ENCODE measurements around the gene AGK. TPM values are rescaled to one million over a fixed set of nuclear protein-coding genes. Genes with fewer than 3 reads are reported as not detected.
"Not testable (repeated sequence)": the region's sequence is repeated elsewhere in the genome, so short reads cannot be mapped to it uniquely, and the experiment has no call there.

AGK gene
- total RNA-seq, 1 experiment from 2014 or later, result 69.3 TPM

DNA sequence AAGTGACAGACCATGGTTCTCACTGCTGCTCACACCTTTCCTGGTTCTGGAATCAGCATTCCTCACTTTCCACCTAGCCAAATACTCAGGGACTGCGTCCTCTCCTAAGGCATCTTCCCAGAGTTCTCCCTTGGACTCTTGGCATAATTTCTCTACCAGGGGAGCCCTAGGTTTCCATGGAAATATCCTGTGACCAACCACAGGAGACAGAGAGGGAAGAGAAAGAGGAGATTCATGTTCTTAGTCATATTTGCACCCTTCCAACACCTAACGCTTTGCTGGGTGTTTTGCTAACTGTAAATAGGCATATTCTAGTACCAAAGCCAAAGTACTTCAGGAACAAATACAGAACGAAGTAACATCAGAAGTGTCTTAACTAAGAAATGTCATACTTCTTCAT is 122.1 kb downstream of the AGK start:
- DNase-seq (ENCODE audit: extremely low read depth, low read depth), result no peak

DNA sequence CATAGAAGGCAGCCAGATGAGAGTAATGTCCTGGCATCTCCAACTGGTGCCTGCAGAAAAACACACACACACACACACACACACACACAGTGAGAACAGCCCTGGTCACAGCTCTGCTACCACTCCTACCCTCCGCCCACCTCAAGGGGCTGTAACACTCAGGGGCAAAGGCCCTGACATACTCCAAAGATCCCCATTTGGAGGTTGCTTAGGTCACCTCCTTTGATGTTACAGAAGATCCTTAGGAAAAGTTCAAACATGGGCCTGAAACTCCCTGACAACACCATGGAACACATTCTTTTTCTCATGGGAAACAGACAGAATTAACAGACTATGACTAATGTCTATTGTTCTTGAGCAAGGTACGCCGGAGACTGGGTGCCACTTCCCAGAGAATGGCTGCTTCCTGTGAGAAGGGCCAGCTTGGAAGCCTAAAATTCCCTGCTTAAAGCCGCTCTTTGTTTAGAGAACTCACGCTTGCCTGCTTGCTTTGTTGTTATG is 123.0 kb downstream of the AGK start:
- no peak for DNase-seq (ENCODE audit: extremely low read depth, low read depth)

DNA sequence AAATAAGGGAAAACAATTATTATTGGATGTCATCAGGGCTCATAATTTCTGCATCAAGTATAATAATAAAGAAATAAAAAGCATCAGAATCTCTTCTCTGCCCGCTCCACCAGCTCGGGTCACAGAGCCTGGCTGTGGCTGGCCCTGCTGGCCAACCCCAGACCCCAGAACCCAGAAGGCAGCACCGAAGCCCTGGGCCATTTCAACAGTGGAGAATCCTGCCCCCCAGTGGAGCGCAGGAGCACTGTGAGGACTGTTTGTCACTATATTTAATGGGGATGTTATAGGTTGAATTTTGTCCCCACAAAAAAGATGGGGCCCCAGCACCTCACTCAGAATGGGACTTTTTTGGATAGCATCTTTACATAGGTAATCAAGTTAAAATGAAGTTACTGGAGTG is 123.5 kb downstream of the AGK start:
- no peak for DNase-seq (ENCODE audit: extremely low read depth, low read depth)

DNA sequence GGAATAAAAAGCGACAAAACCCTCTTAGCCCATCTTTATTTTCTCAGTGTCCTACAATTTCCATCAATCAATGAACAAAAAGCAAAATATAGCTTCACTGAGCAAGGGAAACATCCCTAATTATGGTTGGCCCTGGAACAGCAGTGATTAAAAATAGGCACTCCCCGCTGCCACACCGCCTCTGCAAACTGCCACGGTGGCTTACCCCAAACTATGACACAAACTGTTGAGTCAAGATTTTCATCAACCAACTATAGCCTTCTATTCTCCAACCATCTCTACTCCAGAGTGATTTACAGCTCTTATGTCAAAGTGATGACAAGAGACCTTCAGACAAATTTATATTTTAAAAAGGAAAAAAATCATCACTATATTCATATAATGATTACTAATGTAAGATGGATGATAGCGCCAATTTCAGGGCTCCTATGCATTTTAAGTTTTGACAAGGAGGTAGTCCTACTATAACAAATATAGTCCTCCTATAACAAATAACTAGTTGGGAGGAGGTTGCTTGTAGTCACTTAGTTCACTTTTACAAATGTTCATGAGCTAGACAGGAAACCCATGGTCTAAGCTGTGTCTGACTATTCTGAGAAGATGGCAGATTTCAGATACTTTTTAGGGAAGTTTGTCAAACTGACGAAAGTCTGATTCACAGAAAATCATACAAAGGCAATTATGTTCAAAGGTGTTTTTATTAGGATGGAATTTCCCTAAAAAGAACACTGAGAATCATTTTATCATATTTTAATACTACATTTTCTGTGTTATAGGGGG is 124.4 kb downstream of the AGK start:
- no peak for DNase-seq (ENCODE audit: extremely low read depth, low read depth)

DNA sequence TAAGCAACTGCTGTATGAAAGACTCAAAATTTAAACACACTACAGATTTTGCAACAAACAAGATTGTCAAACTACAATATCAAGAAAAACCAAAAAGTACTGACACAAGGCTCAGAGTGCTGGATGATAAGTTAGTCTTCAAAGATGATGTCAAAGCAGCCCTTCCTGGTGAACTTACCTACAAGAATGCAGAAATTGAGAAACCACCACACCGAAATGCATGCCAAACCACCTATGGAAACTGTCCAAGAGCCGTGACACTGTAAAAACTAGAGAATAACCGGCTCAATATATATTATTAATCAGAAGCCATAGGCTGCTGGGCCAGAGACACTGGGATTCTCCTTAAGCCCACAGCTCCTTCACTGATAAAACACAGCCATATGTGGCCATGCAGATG is 125.4 kb downstream of the AGK start:
- no peak for DNase-seq (ENCODE audit: extremely low read depth, low read depth)

DNA sequence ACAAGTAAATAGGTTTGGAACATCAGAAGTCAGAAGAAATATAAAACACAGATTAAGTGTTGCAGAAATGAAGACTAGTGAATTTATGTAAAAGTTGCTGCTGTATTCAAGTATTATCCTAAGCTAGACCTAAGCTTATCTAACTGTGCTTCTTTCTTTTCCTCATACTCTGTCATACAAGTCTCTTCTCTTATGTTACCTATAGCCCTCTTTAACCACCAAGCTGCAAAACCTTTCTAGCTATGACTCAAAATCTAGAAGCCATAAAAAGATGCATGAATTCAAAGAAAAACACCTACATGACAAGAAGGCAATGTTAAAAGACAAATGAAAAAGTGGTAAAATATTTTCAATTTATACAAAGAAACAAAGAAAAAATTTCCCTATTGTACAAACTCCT is 127.8 kb downstream of the AGK start:
- no peak for DNase-seq (ENCODE audit: extremely low read depth, low read depth)

DNA sequence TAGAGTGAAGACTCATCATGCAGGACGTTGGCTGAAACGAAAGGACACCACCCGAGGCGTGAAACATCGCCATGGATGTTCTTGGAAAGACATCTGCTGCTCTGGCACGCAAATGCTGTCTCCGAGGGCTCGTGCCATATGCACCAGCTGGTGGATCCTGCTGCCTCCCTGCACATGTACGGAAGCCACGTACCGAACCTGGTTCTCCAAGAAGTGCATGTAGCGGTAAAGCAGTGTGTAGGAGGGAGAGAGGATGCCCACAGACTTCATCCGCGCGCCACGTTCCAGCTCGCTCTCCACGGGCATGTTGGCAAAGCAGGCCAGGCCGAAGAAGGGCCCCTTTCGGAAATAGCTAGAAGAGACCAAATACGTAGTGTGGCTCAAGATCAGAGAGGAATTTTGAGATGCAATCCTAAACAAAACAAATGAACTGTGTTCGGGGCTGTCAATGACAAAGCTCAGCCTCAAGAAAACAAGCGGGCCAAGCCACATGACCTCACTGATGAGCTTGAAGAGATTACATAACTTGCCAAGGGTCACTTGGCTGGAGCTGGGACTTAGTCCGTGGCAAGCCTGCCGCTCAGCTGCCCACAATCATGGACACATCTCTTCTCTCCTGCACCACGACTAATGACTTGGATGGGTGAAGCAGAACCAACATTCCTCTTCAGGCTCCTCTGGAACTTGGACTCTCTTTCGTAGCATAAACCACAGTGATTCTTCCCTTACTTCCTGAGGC is 134.2 kb downstream of the AGK start:
- no peak for DNase-seq (ENCODE audit: extremely low read depth, low read depth)

DNA sequence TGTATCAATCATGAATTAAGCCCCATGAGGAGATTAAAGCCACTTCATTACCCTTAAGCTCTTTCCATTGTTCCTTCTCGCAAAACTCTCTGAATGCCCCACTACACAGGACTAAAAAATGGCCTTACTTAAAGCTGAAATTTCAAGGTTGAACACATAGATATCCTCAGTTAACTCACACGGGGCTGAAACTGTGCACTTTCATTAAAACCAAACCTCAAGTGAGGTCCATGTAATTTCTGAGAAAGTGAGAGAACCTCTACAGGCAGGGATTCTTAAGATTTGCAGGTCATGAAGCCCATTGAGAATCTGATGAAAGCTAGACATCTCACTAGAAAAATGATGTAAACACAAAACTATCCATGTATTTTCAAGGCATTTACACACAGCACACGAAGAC is 134.9 kb downstream of the AGK start:
- DNase-seq (ENCODE audit: extremely low read depth, low read depth), result no peak

DNA sequence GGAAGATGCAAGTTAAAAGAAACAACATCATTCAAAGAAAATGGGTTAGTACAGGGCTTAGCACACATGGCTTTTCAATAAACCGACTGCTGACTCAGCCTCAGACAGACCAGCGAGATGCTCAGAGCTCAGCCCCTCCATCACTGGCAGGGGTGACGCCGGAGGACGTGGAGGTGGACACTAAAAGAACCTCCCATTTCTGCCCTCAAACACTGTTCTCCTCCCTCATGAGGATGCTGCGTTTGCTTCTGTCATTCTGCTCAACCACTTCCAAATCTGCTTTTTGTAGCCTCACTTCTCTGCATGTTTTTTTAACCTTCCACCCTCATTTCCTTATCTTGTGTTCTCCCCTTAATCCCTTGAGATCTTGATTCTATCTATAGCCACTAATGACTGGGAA is 135.5 kb downstream of the AGK start:
- DNase-seq (ENCODE audit: extremely low read depth, low read depth), result no peak

DNA sequence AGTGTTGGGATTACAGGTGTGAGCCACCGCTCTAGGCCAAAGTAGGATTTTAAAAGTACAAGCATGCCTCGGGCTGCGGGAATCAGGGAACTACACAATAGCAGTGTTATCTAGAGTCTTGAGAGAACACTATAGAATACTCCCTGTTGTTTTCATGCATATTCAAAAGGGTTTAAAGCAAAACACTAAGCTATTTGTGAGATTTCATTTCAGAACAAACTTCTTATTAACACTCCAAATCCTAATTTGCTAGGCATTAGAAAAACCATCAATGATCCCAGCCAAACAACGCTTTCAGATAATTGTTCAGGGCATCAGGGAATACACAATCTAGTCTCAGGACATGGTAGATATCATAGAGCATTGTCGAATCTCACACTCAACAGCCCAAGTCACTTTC is 136.8 kb downstream of the AGK start:
- no peak for DNase-seq (ENCODE audit: extremely low read depth, low read depth)

DNA sequence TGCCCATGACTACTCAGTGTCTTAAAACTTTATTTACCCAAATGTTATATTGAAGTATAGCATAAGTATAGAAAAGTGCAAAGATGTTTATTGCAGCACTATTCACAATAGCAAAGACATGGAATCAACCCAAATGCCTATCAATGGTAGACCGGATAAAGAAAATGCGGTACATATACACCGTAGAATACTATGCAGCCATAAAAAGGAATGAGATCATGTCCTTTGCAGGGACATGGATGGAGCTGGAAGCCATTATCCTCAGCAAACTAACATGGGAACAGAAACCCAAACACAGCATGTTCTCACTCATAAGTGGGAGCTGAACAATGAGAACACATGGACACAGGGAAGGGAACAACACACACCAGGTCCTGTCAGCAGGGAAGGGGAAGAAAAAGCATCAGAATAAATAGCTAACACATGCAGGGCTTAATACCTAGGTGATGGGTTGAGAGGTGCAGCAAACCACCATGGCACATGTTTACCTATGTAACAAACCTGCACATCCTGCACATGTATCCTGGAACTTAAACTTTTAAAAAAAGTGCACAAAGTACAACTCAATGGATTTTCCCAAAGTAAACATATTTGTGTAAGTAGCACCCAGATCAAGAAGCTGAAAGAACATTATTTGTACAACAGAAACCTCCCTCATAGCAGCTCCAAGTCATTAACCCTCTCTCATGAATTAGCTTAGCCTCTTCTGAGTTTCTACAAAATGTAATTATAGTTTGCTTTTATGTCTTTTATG is 138.0 kb downstream of the AGK start:
- DNase-seq (ENCODE audit: extremely low read depth, low read depth), result not testable (repeated sequence)

DNA sequence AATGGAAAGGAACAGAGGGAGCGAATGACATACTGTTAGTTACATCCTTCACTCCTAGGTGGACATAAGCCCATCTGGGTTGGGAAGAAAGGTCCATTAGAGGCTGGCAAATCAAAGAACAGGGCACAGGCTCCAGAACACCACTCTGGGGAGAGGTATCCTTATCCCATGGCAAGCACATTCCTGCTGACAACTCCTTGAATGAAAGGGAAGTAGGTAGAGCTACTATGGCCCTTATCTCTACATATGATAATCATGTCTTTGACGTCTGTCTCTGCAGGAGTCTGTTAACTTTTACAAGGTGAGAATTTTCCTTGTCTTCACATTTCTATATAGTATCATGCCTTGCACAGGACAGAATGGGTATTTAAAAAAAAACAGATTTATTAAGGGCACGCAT is 140.3 kb downstream of the AGK start:
- DNase-seq (ENCODE audit: extremely low read depth, low read depth), result no peak

DNA sequence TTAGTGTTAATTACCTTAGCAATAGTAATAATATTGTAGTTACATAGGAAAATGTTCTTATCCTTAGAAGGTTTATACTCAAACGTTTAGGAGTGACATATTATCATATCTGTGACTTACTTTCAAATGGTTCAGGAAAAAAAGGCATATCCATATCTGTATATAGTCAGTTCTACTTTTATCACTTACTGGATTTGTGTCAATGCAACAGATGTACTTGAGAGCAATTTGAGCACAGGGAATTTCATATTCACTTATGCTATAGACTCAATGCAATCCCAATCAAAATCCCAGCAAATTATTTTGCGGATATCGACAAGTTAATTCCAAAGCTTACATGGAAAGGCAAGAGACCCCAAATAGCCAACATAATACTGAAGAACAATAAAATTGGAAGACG is 140.8 kb downstream of the AGK start:
- no peak for DNase-seq (ENCODE audit: extremely low read depth, low read depth)

DNA sequence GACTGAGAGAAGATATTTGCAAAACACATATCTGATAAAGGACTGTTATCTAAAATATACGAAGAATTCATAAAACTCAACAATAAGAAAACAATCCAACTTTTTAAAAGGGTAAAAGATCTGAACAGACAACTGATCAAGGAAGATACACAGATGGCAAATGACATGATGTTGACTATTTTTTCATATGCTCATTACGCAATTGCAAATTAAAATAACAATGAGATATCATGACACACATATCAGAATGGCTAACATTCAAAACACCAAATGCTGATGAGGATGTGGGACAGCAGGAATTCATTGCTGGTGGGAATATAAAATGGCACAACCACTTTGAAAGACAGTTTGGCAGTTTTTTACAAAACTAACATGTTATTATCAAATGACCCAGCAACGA is 141.9 kb downstream of the AGK start:
- DNase-seq (ENCODE audit: extremely low read depth, low read depth), result no peak

DNA sequence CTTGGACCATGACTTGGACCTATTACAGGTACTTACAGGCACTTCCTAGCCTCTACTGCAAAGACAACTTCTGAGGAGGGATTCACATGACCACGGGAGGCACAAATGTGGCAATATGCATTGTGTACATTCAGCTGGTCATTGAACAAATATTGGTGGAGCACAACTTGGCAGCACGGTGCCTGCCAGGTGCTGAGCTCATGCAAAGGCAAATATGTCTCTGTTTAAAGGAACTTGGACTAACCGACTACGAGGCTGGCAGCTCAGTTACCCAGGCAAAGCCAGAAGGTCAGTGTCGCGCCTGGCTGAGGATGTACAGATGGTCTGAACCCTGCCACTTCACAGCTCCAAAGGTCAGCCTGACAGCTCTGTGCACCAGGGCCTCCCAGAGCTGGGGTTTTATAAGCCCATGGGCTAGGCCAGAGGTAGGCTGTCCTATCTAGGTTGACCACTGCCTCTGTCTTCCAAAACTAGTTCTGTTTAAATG is 144.6 kb downstream of the AGK start:
- no peak for DNase-seq (ENCODE audit: extremely low read depth, low read depth)

DNA sequence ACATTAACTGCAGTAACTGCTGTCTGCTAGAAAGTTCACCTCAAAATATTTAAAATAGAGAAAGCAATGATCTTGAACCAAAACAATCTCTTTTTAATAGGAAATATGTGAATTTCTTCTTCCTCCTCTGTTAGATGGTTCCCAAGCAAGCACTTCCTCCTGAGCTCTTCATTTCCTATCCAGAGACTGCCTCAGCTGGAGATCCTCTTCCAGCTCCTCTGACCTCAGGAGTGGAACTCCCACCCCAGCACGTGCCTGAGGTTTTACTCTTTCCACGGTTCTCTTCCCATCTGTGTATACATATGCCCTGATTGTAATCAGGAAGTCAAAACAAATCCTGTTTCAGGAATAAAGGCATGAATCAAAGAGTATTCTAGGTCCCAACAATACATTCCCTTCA is 145.1 kb downstream of the AGK start:
- DNase-seq (ENCODE audit: extremely low read depth, low read depth), result no peak

DNA sequence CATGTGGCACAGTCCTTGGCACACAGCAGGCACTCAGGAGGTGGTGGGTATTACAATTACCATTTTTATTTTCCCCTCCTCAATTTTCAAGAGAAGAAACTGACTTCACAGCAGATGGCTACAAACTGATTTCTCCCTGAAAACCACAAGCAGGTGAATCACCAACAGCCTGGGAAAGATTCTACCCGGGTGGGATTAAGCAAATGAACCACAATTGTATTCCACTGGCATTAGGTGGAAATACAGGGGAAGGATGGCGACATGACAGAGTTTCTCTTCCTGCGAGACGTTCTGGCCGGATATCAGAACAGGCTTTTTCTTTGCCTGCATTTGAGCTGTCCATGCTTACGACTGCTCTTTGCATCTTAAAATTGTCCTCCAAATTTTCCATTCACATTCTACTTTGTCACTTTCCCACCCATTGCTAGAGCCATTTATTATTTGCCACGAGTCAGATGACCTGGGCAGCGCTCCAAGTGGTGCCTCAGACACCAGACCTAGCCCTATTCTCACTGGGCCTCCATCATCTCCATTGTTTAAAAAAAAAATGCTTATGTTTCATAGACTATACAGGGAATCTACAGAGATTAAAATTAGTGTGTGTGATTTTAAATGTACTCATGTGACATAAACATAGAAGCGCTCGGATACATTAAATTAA is 146.1 kb downstream of the AGK start:
- no peak for DNase-seq (ENCODE audit: extremely low read depth, low read depth)

DNA sequence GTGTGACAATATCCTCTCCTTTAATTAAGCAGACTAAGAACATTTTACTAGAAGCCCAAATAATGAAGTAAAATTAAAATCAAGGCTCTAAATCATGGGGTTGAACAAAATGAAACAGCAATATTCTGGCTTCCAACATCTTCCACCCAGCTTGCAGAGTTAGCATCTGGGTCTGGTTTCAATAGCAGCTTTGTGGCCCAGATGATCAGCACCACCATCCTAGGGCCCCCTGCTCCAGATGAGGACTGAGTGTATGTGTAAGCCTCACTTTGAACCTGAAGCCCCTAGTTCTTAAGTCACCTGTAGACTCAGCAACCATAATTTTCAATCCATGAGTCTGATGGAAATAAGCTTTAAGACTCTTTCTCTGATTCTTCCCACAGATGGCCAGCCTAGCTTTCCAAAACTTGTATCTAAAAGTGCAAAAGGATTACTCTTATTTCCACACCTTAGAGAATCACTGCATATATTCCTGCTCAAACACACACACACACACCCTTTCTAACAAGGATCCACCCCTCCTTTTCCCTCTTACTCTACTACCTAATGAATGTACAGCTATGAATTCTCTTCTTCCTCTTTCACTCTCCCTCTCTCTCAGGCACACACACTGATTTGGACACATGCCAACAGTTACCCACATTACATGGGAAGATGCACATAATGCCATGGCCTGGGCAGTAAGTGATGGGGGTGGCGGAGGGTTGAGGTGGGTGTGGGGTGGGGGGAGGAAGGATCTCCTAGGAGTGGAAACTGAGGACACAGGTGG is 147.2 kb downstream of the AGK start:
- DNase-seq (ENCODE audit: extremely low read depth, low read depth), result no peak

DNA sequence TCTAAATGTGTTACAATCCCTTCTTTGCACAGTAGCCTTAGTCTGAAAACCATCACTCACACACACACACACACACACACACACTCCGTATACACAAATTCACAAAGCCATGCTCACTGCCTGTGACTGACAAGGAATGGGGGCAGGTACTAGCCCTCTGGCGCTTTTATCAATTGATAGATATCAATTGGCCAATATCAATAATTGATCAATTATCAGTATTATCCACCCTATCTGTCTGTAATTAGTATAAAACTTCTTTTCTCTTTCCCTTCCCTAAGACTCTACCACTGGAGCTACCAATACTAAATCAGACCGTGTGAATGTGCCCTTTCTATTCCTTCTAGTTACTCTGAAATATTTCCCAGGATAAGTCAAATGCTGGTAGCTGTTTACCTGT is 148.7 kb downstream of the AGK start:
- no peak for DNase-seq (ENCODE audit: extremely low read depth, low read depth)

DNA sequence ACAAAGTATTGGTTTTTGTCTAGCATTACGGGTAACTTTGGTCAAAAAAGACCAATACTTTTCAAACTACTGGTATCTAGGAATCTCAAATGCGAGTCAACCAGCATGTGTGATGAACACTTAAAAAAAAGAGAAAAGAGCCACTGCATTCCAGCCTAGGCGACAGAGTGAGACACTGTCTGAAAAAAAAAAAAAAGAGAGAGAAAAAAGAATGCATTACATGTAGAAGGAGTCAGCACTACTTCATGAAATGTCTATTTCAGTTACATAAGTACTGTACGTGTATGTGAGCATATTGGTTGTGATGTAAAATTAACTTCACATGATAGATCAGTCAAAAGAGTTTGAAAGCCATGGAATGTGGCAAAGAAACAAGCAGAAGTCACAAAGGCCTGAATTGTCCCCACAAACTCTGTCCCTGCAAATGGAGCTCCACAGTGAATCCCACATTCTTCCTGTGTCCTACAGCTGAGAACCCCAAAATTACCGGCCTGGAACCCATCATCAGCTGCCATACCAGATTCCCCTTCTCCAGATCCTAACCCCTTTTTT is 149.2 kb downstream of the AGK start:
- no peak for DNase-seq (ENCODE audit: extremely low read depth, low read depth)
